H1 (cell line): ENCODE results near the gene USH2A. TPM values are rescaled to one million over a fixed set of nuclear protein-coding genes. Genes with fewer than 3 reads are reported as not detected.

Experiments used
- CTCF ChIA-PET: fragments of 300-600 bp; sonication (Branson Sonifier 250); formaldehyde crosslinking; loops from one replicate; lab custom pipeline; 2021; ENCODE audit not compliant: partially characterized antibody; lab: Charles Lee
- POLR2A ChIA-PET: fragments of 300-600 bp; sonication (Branson Sonifier 250); formaldehyde crosslinking; loops from one replicate; lab custom pipeline; 2021; ENCODE audit warnings: inconsistent platforms; ENCODE audit not compliant: partially characterized antibody; lab: Charles Lee
- DNase-seq, 2 experiments: peaks; one replicate each; pipeline versions ENCODE4 v3.0.0 to v3.0.0-alpha.2; 2010 to 2022; ENCODE audit warnings: low spot score in 2 of 2, low read depth in 1 of 2, mixed read lengths in 1 of 2
- FAIRE-seq: peaks from 2 replicates; lab custom pipeline; 2011; peaks lifted over from hg19 to GRCh38; lab: Jason Lieb, UNC
- H2AFZ ChIP-seq: 2 replicates; pipeline ENCODE4 v1.8.1; 2012; ENCODE audit warnings: low read length, inconsistent platforms
- H2AK5ac ChIP-seq: 2 replicates; pipeline ENCODE4 v1.6.1; 2013; ENCODE audit warnings: low read depth, low read length
- H2BK120ac ChIP-seq: replicated peaks from 2 replicates; pipeline ENCODE3; 2013; ENCODE audit warnings: low read depth, low read length, inconsistent platforms
- H2BK12ac ChIP-seq: 2 replicates; pipeline ENCODE4 v1.6.1; 2013; ENCODE audit warnings: low read depth, low read length
- H2BK15ac ChIP-seq: 2 replicates; pipeline ENCODE4 v1.6.1; 2013; ENCODE audit warnings: low read length
- H2BK20ac ChIP-seq: 2 replicates; pipeline ENCODE4 v1.6.1; 2013; ENCODE audit warnings: low read length
- H2BK5ac ChIP-seq: 2 replicates; pipeline ENCODE4 v1.6.1; 2013; ENCODE audit warnings: low read depth, low read length
- H3K14ac ChIP-seq: 2 replicates; pipeline ENCODE4 v1.6.1; 2013; ENCODE audit warnings: inconsistent platforms; ENCODE audit not compliant: insufficient read length
- H3K18ac ChIP-seq: 2 replicates; pipeline ENCODE4 v1.6.1; 2013; ENCODE audit warnings: low read length; ENCODE audit errors: extremely low read depth
- H3K23ac ChIP-seq: 2 replicates; pipeline ENCODE4 v1.6.1; 2013; ENCODE audit warnings: inconsistent platforms; ENCODE audit not compliant: insufficient read length
- H3K23me2 ChIP-seq: 2 replicates; pipeline ENCODE4 v1.6.1; 2013; ENCODE audit warnings: low read depth, low read length
- H3K27ac ChIP-seq: 2 replicates; pipeline ENCODE4 v1.6.1; 2011; ENCODE audit warnings: low read depth, low read length, inconsistent platforms
- H3K27me3 ChIP-seq, 4 experiments: replicated peaks in 1 of 4; 1 replicate in 1 of 4; 2 replicates in 3 of 4; pipeline versions ENCODE4 v1.6.1 to v1.8.1; 2011 to 2013; ENCODE audit warnings: low read length in 3 of 4, mild to moderate bottlenecking in 3 of 4, inconsistent platforms in 2 of 4, mixed read lengths in 2 of 4, moderate library complexity in 1 of 4; ENCODE audit not compliant: control insufficient read depth in 3 of 4, insufficient read depth in 3 of 4; ENCODE audit errors: extremely low read depth in 1 of 4
- H3K36me3 ChIP-seq, 4 experiments: 2 replicates each; pipeline versions ENCODE4 v1.6.1 to v1.8.1; 2011 to 2013; ENCODE audit warnings: mild to moderate bottlenecking in 4 of 4, low read length in 3 of 4, moderate library complexity in 2 of 4, control low read depth in 1 of 4, inconsistent platforms in 1 of 4; ENCODE audit not compliant: insufficient read depth in 4 of 4, control insufficient read depth in 2 of 4
- H3K4ac ChIP-seq: replicated peaks from 2 replicates; pipeline ENCODE3; 2013; ENCODE audit warnings: low read length, low read depth, mixed read lengths, inconsistent platforms; ENCODE audit not compliant: insufficient read length
- H3K4me1 ChIP-seq, 4 experiments: replicated peaks in 1 of 4; 1 replicate in 1 of 4; 2 replicates in 3 of 4; pipeline versions ENCODE4 v1.6.1 to v1.8.1; 2011 to 2013; ENCODE audit warnings: low read length in 3 of 4, inconsistent platforms in 2 of 4, mixed read lengths in 1 of 4; ENCODE audit not compliant: insufficient read depth in 4 of 4, control insufficient read depth in 3 of 4
- H3K4me2 ChIP-seq, 2 experiments: 2 replicates each; pipeline versions ENCODE4 v1.6.1 to v1.8.1; 2011 to 2013; ENCODE audit warnings: low read depth in 2 of 2, low read length in 2 of 2, control low read depth in 1 of 2, inconsistent platforms in 1 of 2, mild to moderate bottlenecking in 1 of 2; ENCODE audit not compliant: insufficient read depth in 1 of 2
- H3K4me3 ChIP-seq, 4 experiments: fragments of 200-600, 300-600 bp in 1 of 4; sonication (generic), shearing (Covaris generic), sonication (Bioruptor Twin) in 1 of 4; 2 replicates each; pipeline versions ENCODE4 v1.5.1 to v1.8.1; 2011 to 2016; ENCODE audit warnings: low read length in 4 of 4, low read depth in 3 of 4, control low read depth in 2 of 4, inconsistent platforms in 2 of 4, mild to moderate bottlenecking in 2 of 4, mixed read lengths in 1 of 4, moderate library complexity in 1 of 4; ENCODE audit not compliant: insufficient read depth in 2 of 4; ENCODE audit errors: extremely low read depth in 1 of 4
- H3K56ac ChIP-seq: replicated peaks from 2 replicates; pipeline ENCODE3; 2013; ENCODE audit warnings: low read depth, mild to moderate bottlenecking, mixed read lengths, low read length, inconsistent platforms; ENCODE audit not compliant: insufficient read length
- H3K79me1 ChIP-seq: 2 replicates; pipeline ENCODE4 v1.6.1; 2013; ENCODE audit warnings: low read depth, low read length, control low read depth
- H3K79me2 ChIP-seq, 2 experiments: 2 replicates each; pipeline versions ENCODE4 v1.6.1 to v1.8.1; 2012 to 2013; ENCODE audit warnings: low read length in 2 of 2, mild to moderate bottlenecking in 2 of 2, inconsistent platforms in 1 of 2; ENCODE audit not compliant: insufficient read depth in 2 of 2, control insufficient read depth in 1 of 2
- H3K9ac ChIP-seq, 4 experiments: replicated peaks in 1 of 4; 1 replicate in 1 of 4; 2 replicates in 3 of 4; pipeline versions ENCODE4 v1.6.1 to v1.8.1; 2011 to 2013; ENCODE audit warnings: low read depth in 3 of 4, low read length in 3 of 4, control low read depth in 2 of 4, mild to moderate bottlenecking in 2 of 4, moderate library complexity in 2 of 4, inconsistent platforms in 1 of 4; ENCODE audit errors: extremely low read depth in 1 of 4
- H3K9me3 ChIP-seq, 2 experiments: 2 replicates each; pipeline versions ENCODE4 v1.6.1 to v1.8.1; 2012 to 2013; ENCODE audit warnings: mild to moderate bottlenecking in 2 of 2, moderate library complexity in 2 of 2, control low read depth in 1 of 2, inconsistent platforms in 1 of 2, low read depth in 1 of 2, low read length in 1 of 2, mixed read lengths in 1 of 2; ENCODE audit not compliant: insufficient read depth in 2 of 2
- H4K20me1 ChIP-seq, 2 experiments: replicated peaks in 1 of 2; 2 replicates each; pipeline versions ENCODE3 to v1.8.1; 2011 to 2013; ENCODE audit warnings: inconsistent platforms in 2 of 2, low read length in 2 of 2, mild to moderate bottlenecking in 1 of 2; ENCODE audit not compliant: insufficient read depth in 2 of 2, control insufficient read depth in 1 of 2
- H4K5ac ChIP-seq: 2 replicates; pipeline ENCODE4 v1.6.1; 2013; ENCODE audit warnings: low read length, low read depth, mixed read lengths, inconsistent platforms; ENCODE audit not compliant: insufficient read length
- H4K8ac ChIP-seq: 2 replicates; pipeline ENCODE4 v1.8.0; 2013; ENCODE audit warnings: mild to moderate bottlenecking, moderate library complexity, low read length, inconsistent platforms; ENCODE audit not compliant: insufficient read depth; ENCODE audit errors: extremely low read depth
- H4K91ac ChIP-seq: replicated peaks from 2 replicates; pipeline ENCODE3; 2013; ENCODE audit warnings: low read length, mixed read lengths, inconsistent platforms; ENCODE audit not compliant: insufficient read length
- CEBPB ChIP-seq: IDR thresholded peaks from 2 replicates; pipeline ENCODE4 v1.6.1; 2012; ENCODE audit warnings: low read depth, low read length
- GABPA ChIP-seq: IDR thresholded peaks from 2 replicates; pipeline ENCODE4 v1.6.1; 2011; ENCODE audit warnings: mild to moderate bottlenecking, low read length, moderate library complexity, borderline replicate concordance; ENCODE audit not compliant: insufficient read depth
- POLR2A ChIP-seq, 2 experiments: IDR thresholded peaks; 1 replicate in 1 of 2; 2 replicates in 1 of 2; pipeline ENCODE4 v1.6.1; 2011; ENCODE audit warnings: low read depth in 2 of 2, low read length in 2 of 2, mild to moderate bottlenecking in 2 of 2; ENCODE audit errors: control extremely low read depth in 1 of 2
- POU5F1 ChIP-seq: IDR thresholded peaks from 2 replicates; pipeline ENCODE4 v1.6.1; 2011; ENCODE audit warnings: low read depth, mild to moderate bottlenecking, low read length, moderate library complexity
- SAP30 ChIP-seq: fragments of 300-600 bp; sonication (generic); IDR thresholded peaks from 2 replicates; pipeline ENCODE4 v1.7.1; 2012; ENCODE audit warnings: low read length, moderate library complexity, mild to moderate bottlenecking, inconsistent platforms; ENCODE audit not compliant: insufficient read depth, insufficient replicate concordance
- ZNF274 ChIP-seq: IDR thresholded peaks from 2 replicates; pipeline ENCODE4 v1.7.0; 2012; ENCODE audit warnings: low read length, borderline replicate concordance; ENCODE audit errors: extremely low read depth
- WGBS, 2 experiments: shearing (Covaris generic) in 1 of 2; methylation state at CpG; one replicate each; pipeline versions ENCODE4 v1.1.6 to v1.1.7; 2013 to 2015; ENCODE audit warnings: low lambda C conversion rate in 2 of 2, mixed read lengths in 2 of 2, inconsistent platforms in 1 of 2, low coverage in 1 of 2, missing lambda C conversion rate in 1 of 2; ENCODE audit not compliant: insufficient replicate concordance in 2 of 2, insufficient coverage in 1 of 2, insufficient read length in 1 of 2; ENCODE audit errors: extremely low coverage in 1 of 2, missing lambda C conversion rate in 1 of 2; 5-methylcytosine and 5-hydroxymethylcytosine counted together
- polyA plus RNA-seq, 7 experiments: library from polyadenylated mRNA; depleted of rRNA in 3 of 7; stranded (reverse) in 5 of 7; unstranded in 2 of 7; fragments of >200 nt in 5 of 7; fragments of 200-250 nt in 2 of 7; gene quantifications; 1 replicate in 5 of 7; 2 replicates in 1 of 7; 4 replicates in 1 of 7; pipeline versions ENCODE4 v1.2.1 to v1.2.3, GENCODE V29; 2011 to 2013; ENCODE audit warnings: missing spikeins in 2 of 7, mixed read lengths in 2 of 7
- total RNA-seq: library from RNA; stranded (reverse); fragmentation: NEBNext Ultra II Directional; extraction: Animal tissue kit (Norgen Biotek cat#: 25700); gene quantifications from 2 replicates; pipeline ENCODE4 v1.2.1, GENCODE V29; 2021

USH2A gene
- total and polyA plus RNA-seq, 2 of the 8 experiments (the other 6 are each of a cell fraction or from before 2014, with no cell fraction given) = 0.02 to 0.17 TPM

GRCh38 chr1:216430744-216431143, 7.5 kb upstream of the USH2A start:
- Histone ChIP-seq H3K23me2 (no peaks in the 10 kb centered on the region), H4K91ac (no peak overlapping the region), H3K14ac (no peak overlapping the region), H2BK12ac (no peak overlapping the region), H3K36me3 (no peaks in the 10 kb centered on the region), H3K79me2 (no peaks in the 10 kb centered on the region), H2AFZ (no peak overlapping the region), H3K9me3 (no peaks in the 10 kb centered on the region), H3K23ac (no peak overlapping the region), H4K8ac (no peak overlapping the region), H3K4ac (no peak overlapping the region), H3K27ac (no peak overlapping the region), H2AK5ac (no peak overlapping the region), H3K79me1 (no peaks in the 10 kb centered on the region), H2BK120ac (no peak overlapping the region), H3K27me3 (no peaks in the 10 kb centered on the region), H3K4me3 (no peak overlapping the region), H2BK20ac (no peak overlapping the region), H3K9ac (no peak overlapping the region), H2BK5ac (no peak overlapping the region), H3K4me2 (no peak overlapping the region), H3K56ac (no peak overlapping the region), H4K5ac (no peak overlapping the region), H3K18ac (no peak overlapping the region), H4K20me1 (no peaks in the 10 kb centered on the region), H3K4me1 (no peaks in the 10 kb centered on the region), H2BK15ac (no peak overlapping the region)
- WGBS, 2 experiments = 89% methylated on average over 2 of the region's 2 CpGs; no CpG with 5 or more reads in 1 of the 2 experiments
- ChIA-PET CTCF (interaction anchor here (0.6 to 0.8 kb wide), 3 partner anchors 15 to 805 kb away, joined by 3 read pairs; no protein-coding TSS in a partner anchor), POLR2A (no interaction called here)
- FAIRE-seq (no peak), DNase-seq (no peak)
- TF ChIP-seq POLR2A (IDR thresholded peaks at IDR 0.05; ENCODE audit: control extremely low read depth in 1 of 2, low read depth in 2 of 2, low read length in 2 of 2) (no peak), POU5F1 (no peak), CEBPB (no peak), ZNF274 (no peak), GABPA (no peak), SAP30 (no peak)
